HK-2 (cell line): ENCODE results near the gene FABP6.
"Not testable (repeated sequence)": the region's sequence is repeated elsewhere in the genome, so short reads cannot be mapped to it uniquely, and the experiment has no call there.

Source experiments
- DNase-seq: peaks from one replicate; pipeline ENCODE4 v3.0.0-alpha.2; 2018; ENCODE audit not compliant: unreplicated experiment

FABP6 gene

GRCh38 chr5:160221082-160221481, 8.2 kb upstream of the FABP6 start:
- DNase-seq, result no peak

GRCh38 chr5:160227012-160227411, 2.3 kb upstream of the FABP6 start:
- DNase-seq, result no peak

- DNase-seq, result peak; percentile 30
Measured at GRCh38 chr5:160230686-160231527, 1.6 kb downstream of the FABP6 start.

- DNase-seq, result peak; percentile 30
Measured at GRCh38 chr5:160231783-160232342, 2.6 kb downstream of the FABP6 start.

GRCh38 chr5:160233215-160233614, 3.9 kb downstream of the FABP6 start:
- no peak for DNase-seq

- DNase-seq, result no peak
Measured at GRCh38 chr5:160235731-160236130, 6.4 kb downstream of the FABP6 start.

- no peak for DNase-seq
Measured at GRCh38 chr5:160237571-160238093, 8.3 kb downstream of the FABP6 start.

- no peak for DNase-seq
Measured at GRCh38 chr5:160240350-160240749, 11.0 kb downstream of the FABP6 start.

GRCh38 chr5:160242145-160242544, 12.8 kb downstream of the FABP6 start:
- DNase-seq, result no peak

- no peak for DNase-seq
Measured at GRCh38 chr5:160245506-160246086, 16.3 kb downstream of the FABP6 start.

- not testable (repeated sequence) for DNase-seq
Measured at GRCh38 chr5:160249570-160249969, 20.3 kb downstream of the FABP6 start.

- DNase-seq, result no peak
Measured at GRCh38 chr5:160250226-160250625, 20.9 kb downstream of the FABP6 start.

- DNase-seq, result no peak
Measured at GRCh38 chr5:160250826-160251225, 21.5 kb downstream of the FABP6 start.

GRCh38 chr5:160251406-160252155, 22.3 kb downstream of the FABP6 start:
- DNase-seq, result no peak

GRCh38 chr5:160252916-160253315, 23.6 kb downstream of the FABP6 start:
- no peak for DNase-seq

GRCh38 chr5:160253441-160253840, 24.1 kb downstream of the FABP6 start:
- no peak for DNase-seq

GRCh38 chr5:160254706-160255105, 25.4 kb downstream of the FABP6 start:
- no peak for DNase-seq

GRCh38 chr5:160259341-160259740, 30.0 kb downstream of the FABP6 start:
- no peak for DNase-seq

GRCh38 chr5:160260006-160260775, 30.9 kb downstream of the FABP6 start:
- no peak for DNase-seq

GRCh38 chr5:160260881-160261815, 31.8 kb downstream of the FABP6 start:
- DNase-seq, result no peak
